Stomach (tissue), 4 donors: Measurements from ENCODE around the gene CEP112.

Source experiments
- CTCF ChIP-seq, 7 experiments: fragments of 450-650 bp in 4 of 7; fragments of 200-600 bp in 3 of 7; sonication (generic) in 3 of 7; IDR thresholded peaks; one replicate each; pipeline ENCODE4 v1.5.1; 2016 to 2019; ENCODE audit warnings: antibody characterized with exemption in 7 of 7, control low read depth in 2 of 7, mild to moderate bottlenecking in 1 of 7
- EP300 ChIP-seq: sonication (generic); formaldehyde crosslinking; IDR thresholded peaks from one replicate; pipeline ENCODE4 v1.6.1; 2017; ENCODE audit warnings: antibody characterized with exemption
- POLR2A ChIP-seq, 4 donors: fragments of 450-650 bp; IDR thresholded peaks; one replicate each; pipeline ENCODE4 v1.6.1; 2016; ENCODE audit warnings: antibody characterized with exemption in 4 of 4, control low read depth in 2 of 4, mild to moderate bottlenecking in 1 of 4, moderate library complexity in 1 of 4
- POLR2AphosphoS5 ChIP-seq, 3 donors: sonication (generic); formaldehyde crosslinking; IDR thresholded peaks; one replicate each; pipeline ENCODE4 v1.6.1; 2016; ENCODE audit warnings: antibody characterized with exemption in 3 of 3

- no peak for TF ChIP-seq CTCF (IDR thresholded peaks at IDR 0.05)
- TF ChIP-seq POLR2A (IDR thresholded peaks at IDR 0.05), result no peak
- no peak for TF ChIP-seq POLR2AphosphoS5 (IDR thresholded peaks at IDR 0.05)
- no peak for TF ChIP-seq EP300
Measured at GRCh38 chr17:66177048-66177447, 14.9 kb downstream of the CEP112 start.
